ENCODE measurements around the gene TBC1D4.
A peak's percentile ranks its signal among the peaks of the same experiment; 100 is the strongest.

Gene TBC1D4

DNA sequence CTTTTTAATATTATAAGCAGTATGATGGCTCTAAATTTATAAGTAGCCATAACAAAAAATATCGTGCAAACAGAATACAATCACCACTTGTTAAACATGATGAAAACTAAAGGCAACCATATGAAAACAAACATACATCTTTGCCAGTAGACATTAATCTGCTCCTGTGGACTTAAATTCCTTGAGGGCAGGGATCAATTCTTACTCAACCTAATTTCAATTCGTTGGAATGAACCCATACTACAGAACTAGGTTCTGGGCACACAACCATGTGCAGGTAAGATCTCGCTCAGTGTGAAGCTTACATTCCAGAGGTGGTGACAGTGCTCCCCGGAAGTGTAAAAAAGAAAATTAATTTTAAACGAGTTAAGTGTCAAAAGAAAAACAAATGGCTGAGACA is 13.4 kb downstream of the TBC1D4 start:
- DNase-seq (ENCODE audit: low read depth) = no peak
- no peak overlapping the region for H3K4me3 ChIP-seq (ENCODE audit: control insufficient read depth, low read depth, low read length)
- TF ChIP-seq, protein P1, sequence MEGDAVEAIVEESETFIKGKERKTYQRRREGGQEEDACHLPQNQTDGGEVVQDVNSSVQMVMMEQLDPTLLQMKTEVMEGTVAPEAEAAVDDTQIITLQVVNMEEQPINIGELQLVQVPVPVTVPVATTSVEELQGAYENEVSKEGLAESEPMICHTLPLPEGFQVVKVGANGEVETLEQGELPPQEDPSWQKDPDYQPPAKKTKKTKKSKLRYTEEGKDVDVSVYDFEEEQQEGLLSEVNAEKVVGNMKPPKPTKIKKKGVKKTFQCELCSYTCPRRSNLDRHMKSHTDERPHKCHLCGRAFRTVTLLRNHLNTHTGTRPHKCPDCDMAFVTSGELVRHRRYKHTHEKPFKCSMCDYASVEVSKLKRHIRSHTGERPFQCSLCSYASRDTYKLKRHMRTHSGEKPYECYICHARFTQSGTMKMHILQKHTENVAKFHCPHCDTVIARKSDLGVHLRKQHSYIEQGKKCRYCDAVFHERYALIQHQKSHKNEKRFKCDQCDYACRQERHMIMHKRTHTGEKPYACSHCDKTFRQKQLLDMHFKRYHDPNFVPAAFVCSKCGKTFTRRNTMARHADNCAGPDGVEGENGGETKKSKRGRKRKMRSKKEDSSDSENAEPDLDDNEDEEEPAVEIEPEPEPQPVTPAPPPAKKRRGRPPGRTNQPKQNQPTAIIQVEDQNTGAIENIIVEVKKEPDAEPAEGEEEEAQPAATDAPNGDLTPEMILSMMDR (conservative IDR thresholded peaks at IDR 0.05; ENCODE audit: control insufficient read depth, insufficient read depth, low read depth, low read length) = no peak

DNA sequence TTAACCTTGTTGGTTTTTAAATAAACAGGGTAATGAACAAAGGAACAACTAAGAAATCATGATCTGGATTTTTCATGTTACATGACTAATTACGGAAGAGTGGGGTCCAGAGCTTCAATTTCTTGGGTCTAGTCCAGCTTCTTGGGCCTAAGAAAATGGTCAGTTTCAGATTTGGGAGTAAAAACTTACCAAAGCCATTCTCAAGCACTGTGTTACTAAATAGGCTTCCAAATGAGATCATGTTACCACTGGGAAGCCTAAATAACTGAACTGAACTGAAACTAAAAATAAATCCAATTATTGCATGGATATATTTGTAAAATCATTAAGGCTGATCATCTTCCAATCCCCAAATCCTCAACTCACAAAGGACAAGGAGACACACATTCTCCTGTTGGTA is 13.9 kb downstream of the TBC1D4 start:
- DNase-seq (ENCODE audit: low read depth) = peak; percentile 70
- TF ChIP-seq, protein P1 (conservative IDR thresholded peaks at IDR 0.05; ENCODE audit: control insufficient read depth, insufficient read depth, low read depth, low read length) = no peak
- H3K4me3 ChIP-seq (ENCODE audit: control insufficient read depth, low read depth, low read length) = no peak overlapping the region

DNA sequence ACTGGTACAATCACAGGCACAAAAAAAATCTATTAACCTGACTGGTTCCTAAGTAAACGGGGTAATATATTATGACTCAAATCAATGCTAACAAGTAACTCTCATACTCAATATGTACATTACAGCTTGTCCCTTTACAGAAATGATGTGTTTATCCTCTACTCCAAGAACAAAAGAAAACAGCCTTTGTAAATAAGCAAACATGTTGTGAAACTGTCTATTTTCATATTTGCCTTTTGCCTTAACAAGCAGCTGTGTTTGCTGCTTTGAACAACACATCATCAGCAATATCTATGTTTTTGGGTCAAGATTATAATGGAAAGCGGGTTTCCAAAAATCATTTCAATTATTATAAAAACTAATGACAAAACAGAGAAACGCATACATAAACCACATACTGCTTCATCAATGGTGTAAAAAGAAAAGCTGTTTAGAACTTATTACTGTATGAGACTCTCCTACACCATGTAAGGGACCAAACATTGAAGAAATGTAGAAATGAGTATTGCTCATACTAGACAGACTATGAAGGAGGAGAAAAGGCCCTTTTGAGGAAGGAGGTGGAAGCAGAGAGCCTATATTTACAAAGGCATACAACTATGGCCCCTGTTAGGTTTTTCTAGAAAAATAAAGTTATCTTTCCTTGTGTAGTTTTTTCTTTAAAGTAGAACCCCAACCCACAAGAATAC is 14.8 kb downstream of the TBC1D4 start:
- H3K4me3 ChIP-seq (ENCODE audit: control insufficient read depth, low read depth, low read length) = no peak overlapping the region
- TF ChIP-seq, protein P1 (conservative IDR thresholded peaks at IDR 0.05; ENCODE audit: control insufficient read depth, insufficient read depth, low read depth, low read length) = no peak
- no peak for DNase-seq (ENCODE audit: low read depth)

DNA sequence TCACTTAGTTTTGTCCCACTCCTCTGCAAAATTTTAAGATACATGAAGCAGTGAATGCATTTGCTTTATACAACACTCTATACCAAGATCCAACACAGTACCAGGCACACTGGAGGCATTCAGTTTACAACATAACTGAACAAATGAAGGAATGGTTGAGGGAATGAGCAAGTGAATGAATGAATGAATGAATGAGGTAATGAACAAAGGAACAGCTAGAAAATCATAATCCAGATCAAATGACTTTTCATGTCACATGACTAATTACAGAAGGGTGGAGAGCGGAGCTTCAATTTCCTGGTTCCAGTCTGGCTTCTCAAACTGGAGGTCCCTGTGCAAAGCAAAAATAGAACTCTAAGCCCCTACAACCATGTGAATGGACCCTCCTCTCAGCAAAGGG is 16.7 kb downstream of the TBC1D4 start:
- TF ChIP-seq, protein P1 (conservative IDR thresholded peaks at IDR 0.05; ENCODE audit: control insufficient read depth, insufficient read depth, low read depth, low read length) = no peak
- no peak for DNase-seq (ENCODE audit: low read depth)
- no peak overlapping the region for H3K4me3 ChIP-seq (ENCODE audit: control insufficient read depth, low read depth, low read length)

DNA sequence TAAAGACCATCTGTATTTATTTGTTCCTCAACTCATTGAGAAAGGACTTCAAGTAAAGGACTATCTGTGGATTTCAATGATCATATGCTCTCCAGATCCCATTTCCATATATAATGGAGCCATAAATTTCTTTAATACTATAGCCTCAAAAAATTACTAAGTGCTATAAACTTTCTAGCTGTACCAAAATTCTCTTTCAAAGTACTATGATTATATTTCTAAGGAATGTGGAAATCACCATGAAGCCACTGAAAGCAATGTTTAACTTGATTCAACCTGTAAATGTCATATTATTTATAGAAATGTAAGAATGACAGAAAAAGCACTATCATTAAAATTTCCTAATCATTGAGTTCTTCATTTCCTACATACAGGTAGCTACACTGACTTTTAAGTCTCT is 20.7 kb downstream of the TBC1D4 start:
- no peak overlapping the region for H3K4me3 ChIP-seq (ENCODE audit: control insufficient read depth, low read depth, low read length)
- DNase-seq (ENCODE audit: low read depth) = no peak

DNA sequence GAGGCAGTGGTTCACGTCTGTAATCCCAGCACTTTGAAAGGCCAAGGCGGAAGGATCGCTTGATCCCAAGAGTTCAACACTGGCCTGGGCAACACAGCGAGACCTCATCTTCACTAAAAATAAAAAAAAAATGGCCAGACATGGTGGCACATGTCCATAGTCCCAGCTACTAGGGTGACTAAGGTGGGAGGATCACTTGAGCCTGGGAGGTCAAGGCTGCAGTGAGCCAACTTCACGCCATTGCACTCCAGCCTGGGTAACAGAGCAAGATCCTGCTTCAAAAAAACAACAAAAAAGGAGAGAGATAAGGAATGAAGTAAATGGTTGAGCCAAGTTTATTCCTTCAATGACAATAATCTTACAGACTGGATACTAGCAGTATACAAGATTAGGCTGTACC is 21.3 kb downstream of the TBC1D4 start:
- no peak for DNase-seq (ENCODE audit: low read depth)
- TF ChIP-seq, protein P1 (conservative IDR thresholded peaks at IDR 0.05; ENCODE audit: control insufficient read depth, insufficient read depth, low read depth, low read length) = no peak
- no peak overlapping the region for H3K4me3 ChIP-seq (ENCODE audit: control insufficient read depth, low read depth, low read length)

More for the DNA sequence above, 20.7 kb downstream of the TBC1D4 start:
- TF ChIP-seq, protein P1 (conservative IDR thresholded peaks at IDR 0.05; ENCODE audit: control insufficient read depth, insufficient read depth, low read depth, low read length) = no peak
